PC-9 (cell line): ENCODE results near the gene GTF2F2. TPM values are rescaled to one million over a fixed set of nuclear protein-coding genes. Genes with fewer than 3 reads are reported as not detected.
A peak's percentile ranks its signal among the peaks of the same experiment; 100 is the strongest.

Experiments
- BruUV-seq: library from RNA; stranded (reverse); fragments of 400-500 nt; replicated peaks from 2 replicates; lab custom pipeline; 2021; lab: Mats Ljungman, UMichigan
- CTCF ChIA-PET: fragments of 300-600 bp; sonication (Branson Sonifier 250); formaldehyde crosslinking; loops from one replicate; lab custom pipeline; 2022; ENCODE audit warnings: antibody characterized with exemption; lab: Charles Lee
- POLR2A ChIA-PET: fragments of 300-600 bp; sonication (Branson Sonifier 250); formaldehyde crosslinking; loops from one replicate; lab custom pipeline; 2022; ENCODE audit warnings: antibody characterized with exemption; ENCODE audit not compliant: unreplicated experiment; lab: Charles Lee
- DNase-seq, 2 experiments: peaks; one replicate each; pipeline versions ENCODE4 v3.0.0 to v3.0.0-alpha.2; 2015 to 2022; ENCODE audit warnings: mixed read lengths in 1 of 2
- H2AFZ ChIP-seq: fragments of 200-600 bp; sonication (generic); 2 replicates; pipeline ENCODE4 v1.8.1; 2017; ENCODE audit warnings: antibody characterized with exemption
- H3F3A ChIP-seq: fragments of 200-600 bp; sonication (generic); 2 replicates; pipeline ENCODE4 v1.8.1; 2017; ENCODE audit warnings: antibody characterized with exemption, mild to moderate bottlenecking, low read depth; ENCODE audit not compliant: insufficient read depth
- H3K27ac ChIP-seq: fragments of 200-600 bp; sonication (generic); 2 replicates; pipeline ENCODE4 v1.6.1; 2016; ENCODE audit warnings: mixed run types
- H3K27me3 ChIP-seq: fragments of 200-600 bp; sonication (generic); 2 replicates; pipeline ENCODE4 v1.6.1; 2016; ENCODE audit warnings: low read depth, mixed run types; ENCODE audit not compliant: insufficient read depth
- H3K36me3 ChIP-seq: fragments of 200-600 bp; sonication (generic); 2 replicates; pipeline ENCODE4 v1.6.1; 2016; ENCODE audit warnings: low read depth, mixed run types
- H3K4me1 ChIP-seq: fragments of 200-600 bp; sonication (generic); replicated peaks from 2 replicates; pipeline ENCODE4 v1.6.1; 2016; ENCODE audit warnings: mixed run types; ENCODE audit not compliant: insufficient read depth
- H3K4me2 ChIP-seq: fragments of 200-600 bp; sonication (generic); 2 replicates; pipeline ENCODE4 v1.6.1; 2017; ENCODE audit warnings: mixed run types
- H3K4me3 ChIP-seq: fragments of 200-600 bp; sonication (generic); 2 replicates; pipeline ENCODE4 v1.6.1; 2016; ENCODE audit warnings: mixed run types
- H3K79me2 ChIP-seq: fragments of 200-600 bp; sonication (generic); 2 replicates; pipeline ENCODE4 v1.6.1; 2017; ENCODE audit warnings: low read depth, mixed run types
- H3K9me2 ChIP-seq: fragments of 200-600 bp; sonication (generic); 2 replicates; pipeline ENCODE4 v1.8.1; 2017; ENCODE audit warnings: mild to moderate bottlenecking; ENCODE audit not compliant: insufficient read depth
- H3K9me3 ChIP-seq: fragments of 200-600 bp; sonication (generic); 2 replicates; pipeline ENCODE4 v1.8.1; 2016; ENCODE audit warnings: low read depth; ENCODE audit not compliant: insufficient read depth
- H4K20me1 ChIP-seq: fragments of 200-600 bp; sonication (generic); 2 replicates; pipeline ENCODE4 v1.8.1; 2017; ENCODE audit not compliant: insufficient read depth
- CTCF ChIP-seq: fragments of 200-600 bp; sonication (generic); conservative IDR thresholded peaks from 2 replicates; pipeline ENCODE4 v1.6.1; 2017; ENCODE audit warnings: mixed run types, antibody characterized with exemption, mild to moderate bottlenecking, moderate library complexity
- EZH2 ChIP-seq: fragments of 200-600 bp; sonication (generic); IDR thresholded peaks from 2 replicates; pipeline ENCODE4 v1.8.0; 2017; ENCODE audit warnings: antibody characterized with exemption, low read depth
- intact Hi-C: fragments of 100-400 bp; cut with micrococcal nuclease; formaldehyde crosslinking; loops from one replicate; pipeline ENCODE4 v1.10.0; 2022; ENCODE audit not compliant: unreplicated experiment
- total RNA-seq: library from RNA; stranded (reverse); gene quantifications from 2 replicates; pipeline ENCODE4 v1.2.3, GENCODE V29; 2021

GTF2F2 gene
- total RNA-seq, 1 experiment from 2014 or later, result 28.8 TPM

DNA sequence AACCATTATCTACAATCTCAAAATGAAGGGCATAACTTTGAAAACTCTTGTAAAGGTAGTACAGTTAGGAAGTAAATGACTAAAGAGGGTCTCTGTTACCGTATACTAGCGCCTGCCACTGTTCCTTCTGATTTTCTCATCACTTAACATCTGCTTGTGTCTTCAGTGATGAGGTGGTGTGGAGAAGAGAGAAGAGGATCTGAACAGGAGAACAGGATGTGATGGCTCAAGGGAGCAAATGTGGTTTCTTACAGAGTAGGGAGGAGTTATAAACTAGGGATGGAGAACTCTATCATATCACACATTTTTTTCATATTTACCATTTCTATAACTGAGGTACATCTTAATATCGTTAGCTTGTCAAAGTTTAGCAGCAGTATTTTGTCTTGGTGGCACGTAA lies 79.4 kb downstream of the GTF2F2 start:
- no peaks in the 10 kb centered on the region; the same call in 1 of the 2 replicates for H3K9me2 ChIP-seq
- H3K4me2 ChIP-seq, result no peak overlapping the region
- no TSS peak for BruUV-seq
- no peaks in the 10 kb centered on the region for H3K27me3 ChIP-seq
- no peaks in the 10 kb centered on the region; the same call in 1 of the 2 replicates for H3F3A ChIP-seq
- no peak overlapping the region for H3K27ac ChIP-seq
- no peak overlapping the region for H3K4me3 ChIP-seq
- DNase-seq, result no peak
- H3K4me1 ChIP-seq, result peaks cover 23% of the 10 kb centered on the region
- intact Hi-C loops, result loop anchor here (10.0 kb wide), 2 partner anchors 55 to 75 kb away; partner anchors contain the start of gene GTF2F2
- TF ChIP-seq EZH2 (no peak), CTCF (no peak)
- ChIA-PET POLR2A (no interaction called here), CTCF (no interaction called here)
- peaks cover 5% of the 10 kb centered on the region; the same call in 1 of the 2 replicates for H3K36me3 ChIP-seq
- no peaks in the 10 kb centered on the region for H4K20me1 ChIP-seq
- 0 out of 2 replicates have a peak, but pooled peaks cover 4% of the 10 kb centered on the region for H3K9me3 ChIP-seq
- H3K79me2 ChIP-seq, result peaks cover 10% of the 10 kb centered on the region
- no peak overlapping the region for H2AFZ ChIP-seq

DNA sequence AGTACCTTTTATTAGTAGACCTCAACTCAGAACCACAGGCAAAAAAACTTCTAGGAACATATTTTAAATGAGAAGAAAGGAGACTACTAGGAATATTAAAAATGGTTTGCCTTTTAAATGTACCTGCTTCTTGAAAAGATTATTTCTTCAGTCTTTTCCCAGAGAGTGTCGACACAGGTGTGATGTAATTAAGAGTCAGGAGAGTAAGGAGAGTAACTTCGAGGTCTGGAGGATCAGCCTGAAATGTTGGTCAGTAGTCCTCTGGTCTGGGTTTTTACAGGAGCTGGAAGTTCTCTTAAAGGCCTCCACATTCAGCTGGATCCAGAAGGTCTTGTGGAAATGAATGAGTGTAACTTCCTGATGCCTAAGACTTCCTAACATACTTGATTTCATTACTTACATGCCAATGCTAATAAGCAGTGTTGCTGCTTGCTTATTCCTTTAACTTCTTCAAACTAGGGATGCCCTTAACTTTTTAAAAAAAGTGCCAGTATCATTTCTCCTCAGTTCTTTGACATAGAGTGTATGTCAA lies 80.5 kb downstream of the GTF2F2 start, which contains the start of gene KCTD4:
KCTD4 (minus strand) TSS at position 345 of the 532 bp plus-strand sequence. CDS start 6,478 bp downstream, outside the sequence.
- no peak within 1 kb of the TSS for H3K4me2 ChIP-seq
- CTCF ChIA-PET, result no interaction called here

DNA sequence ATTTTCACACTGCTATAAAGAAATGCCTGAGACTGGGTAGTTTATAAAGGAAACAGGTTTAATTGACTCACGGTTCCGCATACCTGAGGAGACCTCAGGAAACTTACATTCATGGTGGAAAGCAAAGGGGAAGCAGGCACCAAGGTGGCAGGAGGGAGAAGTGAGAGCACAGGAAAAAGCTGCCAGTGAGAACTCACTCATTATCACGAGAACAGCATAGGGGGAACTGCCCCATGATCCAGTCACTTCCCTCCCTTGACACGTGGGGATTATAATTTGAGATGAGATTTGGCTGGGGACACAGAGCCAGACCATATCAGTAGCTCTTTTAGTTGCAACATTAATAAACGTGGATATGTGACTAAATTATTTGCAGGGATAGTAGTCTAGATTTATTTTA lies 84.8 kb downstream of the GTF2F2 start:
- DNase-seq, result no peak
- H3F3A ChIP-seq, result peaks cover 19% of the 10 kb centered on the region
- TF ChIP-seq EZH2 (no peak), CTCF (no peak)
- no peaks in the 10 kb centered on the region; the same call in 1 of the 2 replicates for H3K9me2 ChIP-seq
- H3K4me1 ChIP-seq, result peaks cover 53% of the 10 kb centered on the region
- H3K4me3 ChIP-seq, result no peak overlapping the region
- H3K27ac ChIP-seq, result peak overlapping the region; percentile 85
- no peak overlapping the region for H3K4me2 ChIP-seq
- no peak overlapping the region for H2AFZ ChIP-seq
- peaks cover 17% of the 10 kb centered on the region for H3K79me2 ChIP-seq
- no peaks in the 10 kb centered on the region for H4K20me1 ChIP-seq
- no TSS peak for BruUV-seq
- no peaks in the 10 kb centered on the region for H3K27me3 ChIP-seq
- ChIA-PET POLR2A (no interaction called here), CTCF (interaction anchor here (0.5 kb wide), 1 partner anchor 38 kb away, joined by 30 read pairs; no protein-coding TSS in a partner anchor)
- intact Hi-C loops, result loop anchor here (5.0 to 10.0 kb wide), 3 partner anchors 50 to 158 kb away; partner anchors contain the start of gene GTF2F2
- peaks cover 25% of the 10 kb centered on the region for H3K36me3 ChIP-seq
- peaks cover 14% of the 10 kb centered on the region; the same call in 1 of the 2 replicates for H3K9me3 ChIP-seq

More for the DNA sequence above, 80.5 kb downstream of the GTF2F2 start, which contains the start of gene KCTD4:
- Histone ChIP-seq H3K27ac (peak within 1 kb of the TSS; percentile 31), H3K9me3 (0 out of 2 replicates have a peak, but pooled peaks cover 4% of the 10 kb centered on the region), H4K20me1 (no peaks in the 10 kb centered on the region), H3K4me1 (peaks cover 28% of the 10 kb centered on the region), H3K27me3 (no peaks in the 10 kb centered on the region), H2AFZ (no peak within 1 kb of the TSS), H3F3A (peaks cover 5% of the 10 kb centered on the region), H3K4me3 (no peak within 1 kb of the TSS), H3K79me2 (0 out of 2 replicates have a peak, but pooled peaks cover 5% of the 10 kb centered on the region), H3K9me2 (no peaks in the 10 kb centered on the region; the same call in 1 of the 2 replicates), H3K36me3 (no peaks in the 10 kb centered on the region; the same call in 1 of the 2 replicates)
- no peak for DNase-seq
- POLR2A ChIA-PET, result no interaction called here
- intact Hi-C loops, result loop anchor here (10.0 kb wide), 2 partner anchors 54 to 76 kb away; partner anchors contain the start of gene GTF2F2
- TF ChIP-seq CTCF, result no peak
- TF ChIP-seq EZH2, result no peak
- BruUV-seq, result no TSS peak
